HG02870 (cell line): Measurements from ENCODE around the gene SAMHD1.
A peak's percentile ranks its signal among the peaks of the same experiment; 100 is the strongest.
"Not testable (repeated sequence)": the region's sequence is repeated elsewhere in the genome, so short reads cannot be mapped to it uniquely, and the experiment has no call there.

Source experiments
- ATAC-seq: cut with Tn5 transposase; IDR thresholded peaks from one replicate; pipeline ENCODE4 v1.9.1; 2021; ENCODE audit warnings: mild to moderate bottlenecking, moderate library complexity; ENCODE audit not compliant: unreplicated experiment

The SAMHD1 gene

DNA sequence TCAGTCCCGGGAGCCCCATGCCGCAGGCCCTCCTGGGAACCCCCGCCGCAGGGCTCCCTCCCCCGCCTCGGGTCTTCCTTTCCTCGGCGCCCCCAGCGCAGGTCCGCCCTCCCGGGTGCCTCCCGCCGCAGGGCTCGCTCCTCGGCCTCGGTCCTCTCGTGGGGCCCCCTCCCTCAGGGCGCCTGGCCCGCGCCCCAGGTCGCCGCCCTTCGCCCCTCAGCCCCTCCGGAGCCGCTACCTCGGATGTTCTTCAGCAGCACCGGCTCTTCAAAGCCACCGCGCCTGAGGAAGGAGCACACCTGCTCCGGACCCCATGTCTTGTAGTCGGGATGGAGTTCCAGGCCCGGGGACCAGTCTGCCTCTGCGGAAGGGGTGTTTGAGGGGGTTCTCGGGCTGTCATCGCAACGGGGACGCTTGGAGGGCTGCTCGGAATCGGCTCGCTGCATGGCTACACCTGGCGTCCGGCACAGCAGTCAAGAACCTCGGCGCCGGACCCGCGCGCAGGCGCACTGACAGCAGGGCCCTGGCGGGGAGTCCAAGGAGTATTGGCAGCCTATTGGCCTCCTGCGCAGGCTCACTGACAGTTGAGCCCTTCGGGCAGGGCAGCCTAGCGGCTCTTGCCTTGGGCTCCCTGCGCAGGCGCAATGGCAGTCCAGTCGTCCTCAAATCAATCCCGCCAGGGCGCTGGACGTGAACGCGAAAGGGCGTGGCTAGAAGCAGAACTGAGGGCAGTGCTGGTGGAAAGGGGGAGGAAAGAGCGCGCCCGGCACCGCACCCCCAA is at the start of gene SAMHD1:
SAMHD1 (minus strand) TSS at position 511 of the 781 bp plus-strand sequence; CDS start at position 446, 65 bp downstream.
- ATAC-seq, result peak; percentile 85

DNA sequence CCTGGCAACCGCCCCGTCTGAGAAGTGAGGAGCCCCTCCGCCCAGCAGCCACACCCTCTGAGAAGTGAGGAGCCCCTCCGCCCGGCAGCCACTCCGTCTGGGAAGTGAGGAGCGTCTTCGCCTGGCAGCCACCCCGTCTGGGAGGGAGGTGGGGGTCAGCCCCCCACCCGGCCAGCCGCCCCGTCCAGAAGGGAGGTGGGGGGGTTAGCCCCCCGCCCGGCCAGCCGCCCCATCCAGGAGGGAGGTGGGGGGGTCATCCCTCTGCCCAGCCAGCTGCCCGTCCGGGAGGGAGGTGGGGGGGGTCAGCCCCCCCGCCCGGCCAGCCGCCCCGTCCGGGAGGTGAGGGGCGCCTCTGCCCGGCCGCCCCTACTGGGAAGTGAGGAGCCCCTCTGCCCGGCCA is 48.7 kb upstream of the SAMHD1 start:
- ATAC-seq, result not testable (repeated sequence)

DNA sequence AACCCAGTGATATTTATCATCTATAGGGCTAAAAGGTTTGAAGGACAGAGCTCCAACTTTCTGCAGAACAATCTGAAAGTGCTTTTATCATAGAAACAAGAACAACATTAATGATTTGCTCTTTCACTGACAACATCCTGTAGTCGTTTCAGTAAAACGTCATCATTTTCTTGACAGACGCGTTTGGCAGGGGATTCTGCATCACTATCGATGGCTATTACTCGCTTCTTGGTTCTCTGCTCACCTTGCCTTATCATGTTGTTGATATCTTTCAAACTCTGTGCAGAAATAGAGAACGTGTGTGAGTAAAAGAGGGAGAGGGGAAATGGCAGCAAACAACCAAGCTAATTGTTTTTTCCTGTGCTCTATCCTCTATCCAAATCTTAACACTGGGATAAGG is 47.1 kb upstream of the SAMHD1 start:
- ATAC-seq, result no peak

DNA sequence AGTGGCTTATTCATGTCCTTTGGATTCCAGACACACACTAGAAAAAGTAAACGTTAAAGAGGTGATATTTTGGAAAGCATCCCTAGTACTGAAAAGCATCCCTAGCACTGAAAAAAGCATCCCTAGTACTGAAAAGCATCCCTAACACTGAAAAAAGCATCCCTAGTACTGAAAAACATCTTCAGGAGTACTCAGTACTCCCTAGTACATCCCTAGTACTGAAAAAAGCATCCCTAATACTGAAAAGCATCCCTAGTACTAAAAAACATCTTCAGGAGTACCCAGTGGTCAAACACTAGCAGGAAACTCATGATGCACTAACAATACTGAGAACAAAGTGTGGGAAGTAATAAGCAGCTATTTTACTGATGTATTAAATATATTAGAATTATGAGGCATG is 45.6 kb upstream of the SAMHD1 start:
- ATAC-seq, result no peak

DNA sequence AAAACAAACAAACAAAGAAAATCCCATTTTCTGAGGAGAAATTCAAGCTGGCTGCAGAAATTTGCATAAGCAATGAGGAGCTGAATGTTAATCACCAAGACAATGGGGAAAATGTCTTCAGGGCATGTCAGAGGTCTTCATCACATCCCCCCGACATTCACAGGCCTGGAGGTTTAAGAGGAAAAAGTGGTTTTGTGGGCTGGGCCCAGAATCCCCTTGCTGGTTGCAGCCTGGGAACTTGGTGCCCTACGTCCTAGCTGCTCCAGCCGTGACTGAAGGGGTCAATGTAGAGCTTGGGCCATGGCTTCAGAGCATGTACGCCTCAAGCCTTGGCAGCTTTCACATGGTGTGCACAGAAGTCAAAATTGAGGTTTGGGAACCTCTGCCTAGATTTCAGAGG is 42.7 kb upstream of the SAMHD1 start:
- ATAC-seq, result not testable (repeated sequence)

DNA sequence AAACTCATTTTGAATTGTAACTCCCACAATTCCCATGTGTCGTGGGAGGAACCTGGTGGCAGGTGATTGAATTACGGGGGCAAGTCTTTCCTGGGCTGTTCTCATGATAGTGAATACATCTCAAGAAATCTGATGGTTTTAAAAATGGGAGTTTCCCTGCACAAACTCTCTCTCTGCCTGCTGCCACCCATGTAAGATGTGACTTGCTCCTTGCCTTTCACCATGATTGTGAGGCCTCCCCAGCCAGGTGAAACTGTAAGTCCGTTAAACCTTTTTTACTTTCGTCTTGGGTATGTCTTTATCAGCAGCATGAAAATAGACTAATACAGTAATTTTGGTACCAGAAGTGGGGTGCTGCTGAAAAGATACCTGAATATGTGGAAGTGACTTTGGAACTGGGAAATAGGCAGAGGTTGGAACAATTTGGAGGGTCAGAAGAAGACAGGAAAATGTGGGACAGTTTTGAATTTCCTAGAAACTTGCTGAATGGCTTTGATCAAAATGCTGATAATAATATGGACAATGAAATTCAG is 41.4 kb upstream of the SAMHD1 start:
- no peak for ATAC-seq

DNA sequence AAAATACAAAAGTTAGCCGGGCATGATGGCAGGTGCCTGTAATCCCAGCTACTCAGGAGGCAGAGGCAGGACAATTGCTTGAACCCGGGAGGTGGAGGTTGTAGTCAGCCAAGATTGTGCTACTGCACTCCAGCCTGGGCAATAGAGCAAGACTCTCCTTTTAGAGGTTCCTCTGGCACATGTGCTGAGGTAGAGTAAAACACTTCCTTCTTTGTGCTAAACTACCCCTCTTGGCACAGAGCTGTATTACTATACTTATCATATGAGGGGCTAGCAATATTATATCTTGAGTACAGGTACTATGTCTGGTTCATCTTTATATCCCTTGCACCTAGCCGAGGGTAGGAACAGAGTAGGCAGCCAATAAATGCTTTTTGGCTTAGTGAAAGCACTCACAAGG is 40.2 kb upstream of the SAMHD1 start:
- no peak for ATAC-seq

DNA sequence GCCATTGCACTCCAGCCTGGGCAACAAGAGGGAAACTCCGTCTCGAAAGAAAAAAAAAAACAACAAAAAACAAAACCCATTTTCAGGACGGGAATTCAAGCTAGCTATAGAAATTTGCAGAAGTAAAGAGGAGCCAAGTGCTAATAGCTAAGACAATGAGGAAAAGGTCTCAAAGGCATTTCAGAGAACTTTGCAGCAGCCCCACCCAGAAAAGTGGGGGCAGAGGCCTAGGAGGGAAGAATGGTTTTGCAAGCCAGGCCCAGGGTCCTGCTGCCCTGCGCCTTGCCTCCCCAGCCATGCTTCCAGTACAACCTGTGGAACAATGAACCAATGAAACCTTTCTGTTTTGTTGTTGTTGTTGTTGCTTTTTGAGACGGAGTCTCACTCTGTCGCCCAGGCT is 38.3 kb upstream of the SAMHD1 start:
- ATAC-seq, result no peak

DNA sequence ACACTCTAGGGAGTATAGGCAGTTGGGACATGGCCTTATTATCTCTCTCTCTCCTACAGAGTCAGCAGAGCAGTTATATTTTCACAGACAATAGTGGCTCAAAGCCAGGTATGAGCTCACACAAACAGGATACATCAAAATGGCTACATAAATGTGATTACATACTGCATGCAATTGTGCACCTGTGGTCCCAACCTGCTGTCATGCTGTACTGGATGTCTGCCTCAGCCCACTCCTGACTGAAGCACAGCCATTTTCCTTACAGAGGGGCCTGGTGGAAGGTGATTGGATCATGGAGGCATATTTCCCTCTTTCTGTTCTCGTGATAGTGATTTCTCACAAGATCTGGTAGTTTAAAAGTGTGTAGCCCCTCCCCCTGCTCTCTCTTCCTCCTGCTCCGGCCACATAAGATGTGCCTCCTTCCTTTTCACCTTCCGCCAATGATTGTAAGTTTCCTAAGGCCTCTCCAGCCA is 37.0 kb upstream of the SAMHD1 start:
- no peak for ATAC-seq

DNA sequence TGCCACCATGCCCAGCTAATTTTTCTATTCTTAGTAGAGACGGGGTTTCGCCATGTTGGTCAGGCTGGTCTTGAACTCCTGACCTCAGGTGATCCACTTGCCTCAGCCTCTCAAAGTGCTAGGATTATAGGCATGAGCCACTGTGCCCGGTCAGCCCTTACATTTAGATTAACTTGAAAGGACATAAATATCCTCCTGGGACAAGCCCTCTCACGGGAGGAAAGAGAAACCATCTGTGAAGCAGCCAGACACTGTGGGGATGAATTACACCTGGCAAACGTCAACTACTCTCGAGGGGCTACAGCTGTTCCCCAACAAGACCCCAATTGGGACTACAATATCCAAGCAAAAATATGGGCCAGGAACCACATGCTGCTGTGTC is 32.7 kb upstream of the SAMHD1 start:
- no peak for ATAC-seq

DNA sequence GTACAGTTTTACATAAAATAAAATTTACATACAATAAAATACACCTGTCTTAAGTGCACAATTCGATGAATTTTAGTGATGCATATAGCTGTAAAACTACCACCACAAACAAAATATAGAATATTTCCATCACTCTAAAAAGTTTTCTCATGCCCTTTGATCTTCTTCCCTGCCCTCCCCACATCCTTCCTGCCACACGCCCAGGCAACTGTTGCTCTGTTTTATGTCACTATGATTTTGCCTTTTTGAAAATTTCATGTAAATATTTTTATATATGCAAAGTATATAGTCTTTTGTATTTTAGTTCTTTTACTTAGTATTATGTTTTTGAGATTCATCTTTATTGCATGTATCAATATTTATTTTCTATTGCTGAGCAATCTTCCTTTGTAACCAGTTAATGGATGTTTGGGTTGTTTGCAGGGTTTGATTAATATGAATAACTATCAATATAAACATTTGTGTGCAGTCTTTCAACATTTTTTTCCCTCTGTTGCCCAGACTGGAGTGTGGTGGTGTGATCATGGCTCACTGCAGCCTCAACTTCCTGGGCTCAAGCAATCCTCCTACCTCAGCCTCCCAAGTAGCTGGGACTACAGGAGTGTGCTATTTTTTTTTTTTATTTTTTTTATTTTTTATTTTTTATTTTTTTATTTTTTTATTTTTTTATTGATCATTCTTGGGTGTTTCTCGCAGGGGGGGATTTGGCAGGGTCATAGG is 23.8 kb upstream of the SAMHD1 start:
- no peak for ATAC-seq

DNA sequence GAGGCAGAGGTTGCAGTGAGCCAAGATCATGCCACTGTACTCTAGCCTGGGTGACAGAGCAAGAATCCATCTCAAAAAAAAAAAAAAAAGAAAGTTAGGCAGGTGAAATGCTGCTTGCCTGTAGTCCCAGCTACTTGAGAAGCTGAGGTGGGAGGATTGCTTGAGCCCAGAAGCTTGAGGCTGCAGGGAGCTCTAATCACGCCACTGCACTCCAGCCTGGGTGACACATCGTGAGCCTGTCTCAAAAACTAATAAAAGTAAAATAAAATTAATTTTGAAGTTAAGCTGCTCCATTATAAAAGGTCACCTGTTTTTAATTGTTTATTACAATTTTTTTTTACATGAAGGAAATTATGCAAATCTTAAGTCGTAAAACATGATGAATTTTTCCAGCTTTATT is 23.2 kb upstream of the SAMHD1 start:
- no peak for ATAC-seq

DNA sequence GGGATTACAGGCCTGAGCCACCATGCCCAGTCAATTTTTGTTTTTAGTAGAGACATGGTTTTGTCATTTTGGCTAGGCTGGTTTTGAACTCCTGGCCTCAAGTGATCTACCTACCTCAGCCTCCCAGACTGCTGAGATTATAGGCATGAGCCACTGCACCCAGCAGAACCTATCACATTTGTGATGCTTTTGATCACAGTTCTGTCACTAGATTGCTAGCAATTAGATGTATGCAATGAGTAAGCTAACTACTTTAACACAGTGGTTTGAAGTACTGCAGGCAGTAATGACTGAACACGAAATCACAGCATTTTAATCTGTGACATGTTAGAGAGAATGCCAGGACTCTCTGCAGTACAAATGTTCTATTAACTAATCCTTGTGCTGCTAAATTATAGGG is 19.6 kb upstream of the SAMHD1 start:
- ATAC-seq, result no peak

DNA sequence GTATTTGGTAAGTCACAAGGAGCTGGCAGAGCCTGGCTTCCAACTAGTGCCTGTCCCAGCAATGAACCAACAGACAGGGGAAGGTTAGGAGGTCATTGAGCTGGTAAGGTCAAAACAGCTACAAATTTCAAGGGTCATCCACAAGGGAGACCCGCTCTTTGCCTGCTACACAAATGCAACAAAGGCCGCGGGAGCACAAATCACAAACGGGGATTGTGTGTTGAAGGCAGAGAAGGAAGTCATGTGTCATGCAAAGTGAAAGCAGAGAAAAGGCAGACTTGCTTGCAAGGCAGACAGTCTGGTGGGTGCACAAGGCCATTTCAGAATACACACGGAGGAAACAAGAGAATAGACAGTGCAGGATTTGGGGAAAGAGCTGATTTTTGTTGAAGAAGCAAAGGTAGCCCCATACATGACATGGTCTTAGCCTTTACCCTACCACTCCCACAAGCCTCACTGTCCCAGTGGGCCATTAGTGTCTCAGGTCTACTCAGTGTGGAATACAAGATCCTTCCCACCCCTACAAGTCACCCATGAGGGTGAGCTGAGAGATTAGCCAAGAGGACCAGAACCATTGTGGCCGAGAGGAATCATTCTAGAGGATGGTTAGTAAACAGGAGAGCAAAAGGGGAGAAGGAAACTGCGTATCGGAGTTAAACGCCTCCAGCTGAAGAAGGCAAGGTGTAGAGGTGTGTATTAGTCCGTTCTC is 18.1 kb upstream of the SAMHD1 start:
- ATAC-seq, result no peak

DNA sequence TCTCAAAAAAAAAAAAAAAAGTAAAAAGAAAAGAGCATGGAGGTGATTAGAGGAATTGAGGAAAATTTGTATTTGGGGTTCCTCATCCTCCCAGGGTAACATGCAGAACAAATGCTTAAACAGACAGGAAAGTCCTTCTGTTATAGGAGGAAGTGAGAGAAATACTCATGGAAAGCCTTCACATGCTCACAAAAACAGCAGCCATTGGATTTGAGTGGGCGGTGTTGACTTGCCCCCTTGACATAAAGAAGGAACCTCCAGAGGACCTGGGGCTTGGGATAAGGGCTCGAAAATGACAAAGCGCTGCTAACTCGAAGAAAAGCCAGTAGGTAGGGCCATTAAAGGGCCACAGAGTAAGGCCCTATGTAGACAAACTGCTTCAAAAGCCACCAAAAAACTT is 17.5 kb upstream of the SAMHD1 start:
- no peak for ATAC-seq

DNA sequence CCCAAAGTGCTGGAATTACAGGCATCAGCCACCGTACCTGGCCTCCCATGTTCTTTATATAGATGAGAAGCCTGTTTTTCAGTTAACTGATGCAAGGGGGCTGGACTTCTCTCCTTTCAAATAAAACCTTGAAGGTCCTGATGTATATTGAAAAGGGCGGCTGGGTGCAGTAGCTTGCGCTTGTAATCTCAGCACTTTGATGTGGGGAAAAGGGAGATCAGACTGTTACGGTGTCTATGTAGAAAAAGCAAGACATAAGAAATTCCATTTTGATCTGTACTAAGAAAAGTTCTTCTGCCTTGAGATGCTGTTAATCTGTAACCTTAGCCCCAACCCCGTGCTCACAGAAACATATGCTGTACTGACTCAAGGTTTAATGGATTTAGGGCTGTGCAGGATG is 16.1 kb upstream of the SAMHD1 start:
- no peak for ATAC-seq

DNA sequence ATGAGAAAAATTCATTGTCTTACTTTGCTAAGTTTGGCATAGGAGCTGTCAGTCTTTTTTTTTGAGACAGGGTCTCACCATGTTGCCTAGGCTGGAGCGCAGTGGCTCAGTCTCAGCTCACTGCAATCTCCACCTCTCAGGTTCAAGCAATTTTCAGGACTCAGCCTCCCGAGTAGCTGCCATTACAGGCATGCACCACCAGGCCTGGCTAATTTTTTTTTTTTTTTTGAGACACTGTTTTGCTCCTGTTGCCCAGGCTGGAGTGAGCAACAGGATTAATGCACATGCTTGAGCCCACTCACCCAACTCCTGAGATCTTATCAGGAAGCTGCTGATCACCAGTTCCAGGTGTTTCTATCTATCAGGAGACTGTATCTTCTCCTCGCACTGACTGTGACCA is 15.5 kb upstream of the SAMHD1 start:
- ATAC-seq, result not testable (repeated sequence)

DNA sequence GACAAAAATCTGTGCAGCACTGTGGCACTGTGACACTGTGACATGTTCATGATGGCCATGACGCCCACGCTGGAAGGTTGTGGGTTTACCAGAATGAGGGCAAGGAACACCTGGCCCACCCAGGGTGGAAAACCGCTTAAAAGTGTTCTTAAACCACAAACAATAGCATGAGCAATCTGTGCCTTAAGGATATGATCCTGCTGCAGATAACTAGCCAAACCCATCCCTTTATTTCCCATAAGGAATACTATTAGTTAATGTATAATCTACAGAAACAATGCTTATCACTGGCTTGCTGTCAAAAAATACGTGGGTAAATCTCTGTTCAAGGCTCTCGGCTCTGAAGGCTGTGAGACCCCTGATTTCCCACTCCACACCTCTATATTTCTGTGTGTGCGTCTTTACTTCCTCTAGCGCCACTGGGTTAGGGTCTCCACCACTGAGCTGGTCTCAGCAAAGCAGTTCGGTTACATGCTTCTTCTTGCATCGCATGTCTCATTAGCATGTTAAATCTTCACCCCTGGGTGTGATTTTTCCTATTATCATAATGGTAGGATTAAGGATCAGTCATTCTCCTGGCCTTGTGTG is 10.9 kb upstream of the SAMHD1 start:
- not testable (repeated sequence) for ATAC-seq

DNA sequence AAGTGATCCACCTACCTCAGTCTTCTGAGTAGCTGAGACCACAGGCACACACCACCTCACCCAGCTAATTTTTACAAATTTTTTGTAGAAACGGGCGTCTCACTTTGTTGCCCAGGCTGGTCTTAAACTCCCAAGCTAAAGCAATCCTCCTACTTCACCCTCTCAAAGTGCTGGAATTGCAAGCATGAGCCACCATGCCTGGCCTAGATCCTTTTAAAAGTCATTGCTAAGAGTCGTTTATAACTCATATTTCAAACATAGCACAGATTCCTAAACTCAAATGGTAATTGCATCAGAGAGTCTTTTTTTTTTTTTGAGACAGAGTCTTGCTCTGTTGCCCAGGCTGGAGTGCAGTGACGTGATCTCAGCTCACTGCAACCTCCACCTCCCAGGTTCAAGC is 7.7 kb upstream of the SAMHD1 start:
- ATAC-seq, result no peak

DNA sequence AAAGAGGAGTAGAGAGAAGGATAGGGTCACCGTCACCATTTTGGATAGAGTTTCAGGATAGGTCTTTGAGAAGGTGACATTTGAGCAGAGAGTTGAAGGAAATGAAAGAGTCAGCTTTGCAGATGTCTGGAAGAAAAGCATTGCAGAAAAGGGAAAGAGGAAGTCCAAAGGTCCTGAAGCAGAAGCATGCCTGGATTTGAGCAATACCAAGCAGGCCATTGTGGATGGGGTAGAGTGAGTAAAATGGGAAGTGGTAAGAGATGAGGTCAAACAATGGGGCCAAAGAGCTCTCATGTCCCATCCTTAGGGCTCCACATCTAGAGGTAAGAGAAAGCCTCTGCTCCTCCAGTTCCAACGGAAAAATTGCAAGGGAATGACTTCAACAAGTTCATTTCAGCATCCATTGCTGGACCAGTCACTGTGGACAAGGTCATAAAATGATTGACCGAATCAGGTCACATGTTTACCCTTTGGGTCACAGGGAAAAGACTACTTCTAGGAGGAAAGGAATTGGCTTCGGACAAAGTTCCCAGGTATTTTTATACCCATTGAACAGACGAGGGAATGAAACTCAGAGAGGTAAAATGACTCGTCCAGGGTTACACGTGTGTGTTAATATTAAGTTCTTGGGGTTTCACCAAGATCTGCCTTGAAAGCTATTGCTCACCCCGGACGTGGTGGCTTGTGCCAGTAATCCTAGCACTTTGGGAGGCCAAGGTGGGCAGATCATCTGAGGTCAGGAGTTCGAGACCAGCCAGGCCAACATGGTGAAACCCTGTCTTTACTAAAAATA is 6.6 kb upstream of the SAMHD1 start:
- ATAC-seq, result no peak
